Right hindlimb (tissue), 1 donor: Measurements from ENCODE around the gene AKR1C2.
"Not testable (repeated sequence)": the region's sequence is repeated elsewhere in the genome, so short reads cannot be mapped to it uniquely, and the experiment has no call there.

ENCODE experiments used
- DNase-seq: peaks from one replicate; pipeline ENCODE4 v3.0.0-alpha.2; 2018

The AKR1C2 gene

GRCh38 chr10:5023177-5023805 is 19.6 kb upstream of the AKR1C2 start:
- DNase-seq = no peak

GRCh38 chr10:5021624-5022290 is 18.1 kb upstream of the AKR1C2 start:
- not testable (repeated sequence) for DNase-seq

- DNase-seq = not testable (repeated sequence)
Measured at GRCh38 chr10:5019770-5020612, 16.3 kb upstream of the AKR1C2 start.

- not testable (repeated sequence) for DNase-seq
Measured at GRCh38 chr10:5018671-5019277, 15.1 kb upstream of the AKR1C2 start.

GRCh38 chr10:5018134-5018533 is 14.5 kb upstream of the AKR1C2 start:
- no peak for DNase-seq

- no peak for DNase-seq
Measured at GRCh38 chr10:5014936-5015335, 11.3 kb upstream of the AKR1C2 start.

- not testable (repeated sequence) for DNase-seq
Measured at GRCh38 chr10:5014200-5014910, 10.7 kb upstream of the AKR1C2 start.

- DNase-seq = no peak
Measured at GRCh38 chr10:5013385-5013784, 9.7 kb upstream of the AKR1C2 start.

- DNase-seq = no peak
Measured at GRCh38 chr10:5012595-5012994, 8.9 kb upstream of the AKR1C2 start.

- DNase-seq = not testable (repeated sequence)
Measured at GRCh38 chr10:5011392-5011791, 7.7 kb upstream of the AKR1C2 start.

- DNase-seq = not testable (repeated sequence)
Measured at GRCh38 chr10:5010043-5010442, 6.4 kb upstream of the AKR1C2 start.

- DNase-seq = not testable (repeated sequence)
Measured at GRCh38 chr10:5008857-5009548, 5.3 kb upstream of the AKR1C2 start.

GRCh38 chr10:5004501-5004900 is 844 bp upstream of the AKR1C2 start:
- not testable (repeated sequence) for DNase-seq

- not testable (repeated sequence) for DNase-seq
Measured at GRCh38 chr10:5004030-5004385, 351 bp upstream of the AKR1C2 start.

GRCh38 chr10:5002013-5002727 is 1.5 kb downstream of the AKR1C2 start:
- no peak for DNase-seq

GRCh38 chr10:4998671-4999070 is 5.0 kb downstream of the AKR1C2 start:
- no peak for DNase-seq

- not testable (repeated sequence) for DNase-seq
Measured at GRCh38 chr10:4994260-4994659, 9.4 kb downstream of the AKR1C2 start.

- DNase-seq = not testable (repeated sequence)
Measured at GRCh38 chr10:4992564-4992963, 11.1 kb downstream of the AKR1C2 start.

- DNase-seq = not testable (repeated sequence)
Measured at GRCh38 chr10:4991463-4991862, 12.2 kb downstream of the AKR1C2 start.

GRCh38 chr10:4990217-4990616 is 13.4 kb downstream of the AKR1C2 start:
- DNase-seq = no peak

- DNase-seq = not testable (repeated sequence)
Measured at GRCh38 chr10:4988000-4988641, 15.5 kb downstream of the AKR1C2 start.
